Transverse colon (tissue), 4 donors: ENCODE measurements around the gene RASL10B. TPM values are rescaled to one million over a fixed set of nuclear protein-coding genes. Genes with fewer than 3 reads are reported as not detected.

Experiments
- DNase-seq: peaks from one replicate; pipeline ENCODE4 v3.0.0-alpha.2; 2019
- H3K27ac ChIP-seq, 4 donors: fragments of 200-600 bp; sonication (generic); 2 replicates each; pipeline ENCODE4 v1.5.1; 2016 to 2018; ENCODE audit warnings: inconsistent platforms in 4 of 4
- H3K27me3 ChIP-seq: fragments of 200-600 bp; sonication (generic); 2 replicates; pipeline ENCODE4 v1.5.1; 2017; ENCODE audit warnings: inconsistent platforms
- H3K36me3 ChIP-seq, 4 donors: fragments of 200-600 bp; sonication (generic); 2 replicates each; pipeline ENCODE4 v1.5.1; 2017 to 2019; ENCODE audit warnings: inconsistent platforms in 4 of 4
- H3K4me1 ChIP-seq, 4 donors: fragments of 200-600 bp; sonication (generic); 2 replicates each; pipeline ENCODE4 v1.5.1; 2017 to 2020; ENCODE audit warnings: inconsistent platforms in 4 of 4
- H3K4me3 ChIP-seq, 4 donors: fragments of 200-600 bp; sonication (generic); 1 replicate in 1 of 4; 2 replicates in 3 of 4; pipeline versions ENCODE4 v1.5.1 to v1.6.1; 2017 to 2019; ENCODE audit warnings: inconsistent platforms in 4 of 4
- H3K9me3 ChIP-seq, 2 donors: fragments of 200-600 bp; sonication (generic); 2 replicates each; pipeline ENCODE4 v1.5.1; 2017 to 2019; ENCODE audit warnings: inconsistent platforms in 2 of 2
- CTCF ChIP-seq, 5 experiments: fragments of 200-600 bp in 3 of 5; fragments of 450-650 bp in 2 of 5; sonication (generic) in 3 of 5; IDR thresholded peaks; 1 replicate in 2 of 5; 2 replicates in 3 of 5; pipeline ENCODE4 v1.5.1; 2016 to 2017; ENCODE audit warnings: antibody characterized with exemption in 5 of 5, inconsistent platforms in 3 of 5, mild to moderate bottlenecking in 2 of 5, moderate library complexity in 1 of 5
- EP300 ChIP-seq: sonication (generic); formaldehyde crosslinking; IDR thresholded peaks from one replicate; pipeline ENCODE4 v1.6.1; 2017; ENCODE audit warnings: antibody characterized with exemption, low read depth
- POLR2A ChIP-seq: fragments of 450-650 bp; IDR thresholded peaks from one replicate; pipeline ENCODE4 v1.6.1; 2016; ENCODE audit warnings: antibody characterized with exemption, mild to moderate bottlenecking, moderate library complexity
- POLR2AphosphoS5 ChIP-seq, 3 donors: sonication (generic); formaldehyde crosslinking; IDR thresholded peaks; one replicate each; pipeline ENCODE4 v1.6.1; 2016; ENCODE audit warnings: antibody characterized with exemption in 3 of 3
- WGBS, 2 donors: methylation state at CpG; one replicate each; pipeline ENCODE4 v1.1.5; 2018; ENCODE audit warnings: low coverage in 1 of 2; 5-methylcytosine and 5-hydroxymethylcytosine counted together
- in situ Hi-C, 4 donors: fragments of 200-750 bp; cut with MboI; loops; one replicate each; pipeline versions ENCODE4 v1.15.0 to v1.15.1; 2017; ENCODE audit warnings: low sequenced_read_pairs in 3 of 4, low pct_ligation_motif_present in 1 of 4, low pct_unique_long_range_greater_than_20kb in 1 of 4
- intact Hi-C: fragments of 100-400 bp; cut with DNase I; formaldehyde crosslinking; loops from one replicate; pipeline ENCODE4 v1.15.1; 2023; ENCODE audit warnings: low total_unique reads
- total RNA-seq, 4 donors: library from RNA; depleted of rRNA; stranded (reverse); fragments of >200 nt; gene quantifications; one replicate each; pipeline ENCODE4 v1.1.0, GENCODE V29; 2016

RASL10B gene
- total RNA-seq, 4 donors from 2014 or later: 0.41 to 1.6 (median 1.1) TPM

GRCh38 chr17:35713069-35713728 lies 18.2 kb upstream of the RASL10B start:
- intact Hi-C loops: no loop called here
- H3K27me3 ChIP-seq: no peaks in the 10 kb centered on the region
- in situ Hi-C loops: no loop called here
- DNase-seq: no peak
- H3K9me3 ChIP-seq: no peaks in the 10 kb centered on the region
- WGBS, 2 donors: 14 to 33% methylated on average over 7 of the region's 7 CpGs
- peaks cover 0 to 5% (median 0%) of the 10 kb centered on the region in 4 donors for H3K4me1 ChIP-seq
- no peak overlapping the region for H3K27ac ChIP-seq
- no peak overlapping the region for H3K4me3 ChIP-seq
- TF ChIP-seq POLR2A (no peak), EP300 (no peak), POLR2AphosphoS5 (IDR thresholded peaks at IDR 0.05) (no peak), CTCF (IDR thresholded peaks at IDR 0.05) (no peak)
- peaks cover 0 to 40% (median 12%) of the 10 kb centered on the region in 4 donors for H3K36me3 ChIP-seq

- TF ChIP-seq CTCF (IDR thresholded peaks at IDR 0.05): no peak
- in situ Hi-C loops (no loop called here), intact Hi-C loops (no loop called here)
- peaks cover 0 to 5% (median 0%) of the 10 kb centered on the region in 4 donors for H3K4me1 ChIP-seq
- H3K36me3 ChIP-seq: peaks cover 0 to 37% (median 14%) of the 10 kb centered on the region in 4 donors
- H3K27ac ChIP-seq: no peak overlapping the region
- 95 to 97% methylated on average over 2 of the region's 2 CpGs for WGBS, 2 donors
- H3K27me3 ChIP-seq: no peaks in the 10 kb centered on the region
- H3K4me3 ChIP-seq: no peak overlapping the region
- H3K9me3 ChIP-seq: no peaks in the 10 kb centered on the region
- DNase-seq: no peak
Observed at GRCh38 chr17:35714988-35715387, 16.5 kb upstream of the RASL10B start.

DNA sequence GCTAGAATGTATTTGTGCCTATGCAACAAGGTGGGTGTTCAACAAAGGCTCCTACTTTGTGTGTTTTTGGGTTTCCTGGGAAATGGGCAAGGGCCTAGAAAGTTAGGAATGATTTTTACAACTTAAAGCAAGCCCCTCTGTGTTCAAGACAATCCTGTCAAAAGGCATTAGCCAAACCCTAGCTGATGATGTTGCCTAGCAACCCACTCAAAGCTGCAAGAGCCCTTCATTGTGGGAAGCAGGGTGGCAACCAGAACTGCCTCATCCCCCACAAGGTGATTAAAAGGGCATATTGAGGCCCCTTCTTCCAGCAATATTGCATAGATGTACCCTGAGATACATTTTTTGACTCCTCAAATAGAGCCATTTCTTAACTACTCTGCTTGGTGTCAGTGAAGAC lies 16.0 kb upstream of the RASL10B start:
- in situ Hi-C loops (no loop called here), intact Hi-C loops (no loop called here)
- no peaks in the 10 kb centered on the region for H3K27me3 ChIP-seq
- H3K4me3 ChIP-seq: no peak overlapping the region
- no peaks in the 10 kb centered on the region for H3K9me3 ChIP-seq
- peaks cover 0 to 34% (median 14%) of the 10 kb centered on the region in 4 donors for H3K36me3 ChIP-seq
- TF ChIP-seq EP300 (no peak), POLR2A (no peak), CTCF (IDR thresholded peaks at IDR 0.05) (no peak), POLR2AphosphoS5 (IDR thresholded peaks at IDR 0.05) (no peak)
- H3K4me1 ChIP-seq: peaks cover 0 to 5% (median 0%) of the 10 kb centered on the region in 4 donors
- no peak for DNase-seq
- H3K27ac ChIP-seq: no peak overlapping the region

DNA sequence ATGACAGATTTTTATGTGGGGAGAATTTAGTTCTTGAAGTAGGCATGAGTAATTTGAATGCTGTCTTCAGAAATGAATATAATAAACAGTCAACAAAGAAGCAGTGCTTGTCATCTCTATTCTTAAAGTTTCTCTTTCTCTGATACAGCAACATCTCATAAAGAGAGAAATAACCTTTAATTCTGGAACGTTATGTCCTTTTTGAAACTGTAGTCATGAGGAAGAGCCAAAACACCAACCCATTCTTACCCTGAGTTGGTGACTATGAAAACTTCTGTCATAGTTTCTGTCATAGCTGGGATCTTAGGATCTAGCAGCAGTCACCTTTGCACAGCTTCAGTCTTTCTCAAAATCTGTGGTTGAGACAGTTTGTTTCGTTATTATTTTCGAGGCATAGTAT lies 15.3 kb upstream of the RASL10B start:
- TF ChIP-seq EP300 (no peak), POLR2A (no peak), POLR2AphosphoS5 (IDR thresholded peaks at IDR 0.05) (no peak), CTCF (IDR thresholded peaks at IDR 0.05) (no peak)
- DNase-seq: no peak
- WGBS, 2 donors: 85 to 90% methylated on average over 3 of the region's 3 CpGs
- Histone ChIP-seq H3K27me3 (no peaks in the 10 kb centered on the region), H3K4me1 (peaks cover 0 to 5% (median 0%) of the 10 kb centered on the region in 4 donors), H3K4me3 (no peak overlapping the region), H3K27ac (no peak overlapping the region), H3K36me3 (peaks cover 0 to 27% (median 11%) of the 10 kb centered on the region in 4 donors), H3K9me3 (no peaks in the 10 kb centered on the region)
- intact Hi-C loops: no loop called here
- in situ Hi-C loops: no loop called here
